Measurements from ENCODE around the gene THAP8.

Gene THAP8

GRCh38 chr19:35992907-35993765 is 60.9 kb downstream of the THAP8 start:
- no peak for DNase-seq

GRCh38 chr19:35991731-35992450 is 62.2 kb downstream of the THAP8 start:
- no peak for DNase-seq

- DNase-seq = no peak
These were observed 63.0 kb downstream of the THAP8 start for GRCh38 chr19:35990771-35991730.

- DNase-seq = no peak
These were observed 63.9 kb downstream of the THAP8 start for GRCh38 chr19:35990156-35990555.

DNA sequence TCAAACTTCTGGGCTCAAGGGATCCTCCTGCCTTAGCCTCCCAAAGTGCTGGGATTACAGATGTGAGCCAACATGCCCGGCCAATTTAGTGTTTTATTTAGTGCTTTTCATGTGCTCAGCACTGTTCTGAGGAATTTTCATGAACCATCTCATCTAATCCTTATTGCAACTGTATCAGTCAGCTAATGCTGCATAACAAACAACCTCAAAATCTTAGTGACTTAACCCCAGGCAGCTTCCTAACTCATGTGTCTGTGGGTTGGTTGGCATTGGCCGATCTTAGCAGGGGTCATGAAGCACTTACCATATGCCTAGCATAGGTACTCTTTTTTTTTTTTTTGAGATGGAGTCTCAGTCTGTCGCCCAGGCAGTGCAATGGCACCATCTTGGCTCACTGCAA is 65.3 kb downstream of the THAP8 start:
- DNase-seq = no peak

GRCh38 chr19:35987571-35987896 is 66.6 kb downstream of the THAP8 start:
- DNase-seq = no peak

- peak; percentile 54 for DNase-seq
These were observed 67.2 kb downstream of the THAP8 start for GRCh38 chr19:35986664-35987570.

- no peak for DNase-seq
These were observed 68.0 kb downstream of the THAP8 start for GRCh38 chr19:35986111-35986510.
